PC-9 (cell line): Measurements from ENCODE around the gene TANC1.

Source experiments
- CTCF ChIP-seq: fragments of 200-600 bp; sonication (generic); conservative IDR thresholded peaks from 2 replicates; pipeline ENCODE4 v1.6.1; 2017; ENCODE audit warnings: mixed run types, antibody characterized with exemption, mild to moderate bottlenecking, moderate library complexity
- EZH2 ChIP-seq: fragments of 200-600 bp; sonication (generic); IDR thresholded peaks from 2 replicates; pipeline ENCODE4 v1.8.0; 2017; ENCODE audit warnings: antibody characterized with exemption, low read depth

GRCh38 chr2:159172403-159172802, 204.0 kb downstream of the TANC1 start:
- TF ChIP-seq CTCF = no peak
- TF ChIP-seq EZH2 = no peak
